ENCODE measurements around the gene FTO. TPM values are rescaled to one million over a fixed set of nuclear protein-coding genes. Genes with fewer than 3 reads are reported as not detected.
A peak's percentile ranks its signal among the peaks of the same experiment; 100 is the strongest.

Gene FTO
- total and polyA plus RNA-seq, 2 of the 13 experiments (the other 11 are each of a cell fraction or from before 2014, with no cell fraction given) = 41.6 to 55.8 TPM

DNA sequence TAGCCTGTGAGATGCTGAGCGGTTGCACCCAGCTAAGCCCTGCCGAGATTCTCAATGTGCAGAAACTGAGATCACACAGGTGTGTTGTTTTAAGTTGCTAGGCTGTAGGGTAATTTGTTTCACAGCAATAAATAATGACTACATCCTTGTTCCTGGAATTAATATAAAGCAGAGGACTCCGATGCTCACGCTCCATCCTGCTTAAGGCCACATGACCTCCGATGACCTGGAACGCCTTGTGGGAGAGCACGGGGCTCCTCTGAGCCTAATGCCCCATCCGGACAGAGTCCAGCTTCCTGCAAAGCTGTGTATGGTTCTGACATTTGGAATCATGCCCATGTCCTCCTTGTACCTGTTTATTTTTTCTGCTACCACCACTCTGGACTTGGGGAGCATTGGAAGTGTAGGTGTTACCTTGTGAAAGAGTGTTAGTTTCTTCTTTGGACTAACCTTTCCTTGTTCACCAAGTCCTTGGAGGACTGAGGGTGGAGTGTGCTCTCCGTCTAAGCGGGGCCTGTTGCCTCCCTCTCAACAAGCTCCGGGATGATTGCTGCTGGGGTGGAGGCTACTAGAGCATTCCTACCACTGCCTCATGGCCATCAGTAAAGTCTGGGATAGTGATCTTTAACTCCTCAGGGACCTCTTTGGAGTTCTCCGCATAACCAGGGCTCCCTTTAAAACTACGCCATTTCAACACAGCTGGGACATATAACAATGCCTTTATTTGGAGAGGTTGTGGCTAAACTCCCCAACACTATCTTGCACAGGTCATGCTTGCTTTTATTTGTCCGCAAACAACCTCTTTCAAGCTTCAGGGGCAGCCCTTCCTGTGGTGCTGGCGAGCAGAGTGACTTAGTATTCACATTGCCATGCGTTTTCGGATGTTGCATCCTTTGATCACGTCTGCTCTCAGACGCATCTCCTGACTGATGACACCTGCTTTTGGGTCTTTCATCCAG is 457.3 kb downstream of the FTO start:
- H3K9ac ChIP-seq (ENCODE audit: insufficient read depth, low read depth, low read length) = peak overlapping the region; percentile 67
- DNase-seq (ENCODE audit: low spot score) (peak; percentile 94), ATAC-seq (peak; percentile 59), FAIRE-seq (peak; percentile 87)
- ChIA-PET CTCF (ENCODE audit: low intra/inter-chr PET ratio, low total read pairs) (no interaction called here), POLR2A (interaction anchor here (0.8 to 2.4 kb wide), 10 partner anchors 10 to 170 kb away, joined by 3 to 38 read pairs (median 4); partner anchors contain the start of gene IRX3)
- WGBS (ENCODE audit: low lambda C conversion rate) = 10% methylated on average over 19 of the region's 19 CpGs
- peak overlapping the region; percentile 3 to 52 (median 17); a peak in 4 of 6 replicates for H3K4me3 ChIP-seq (replicated peaks in 1 of 3; ENCODE audit: insufficient read depth in 1 of 3, low read depth in 2 of 3, low read length in 3 of 3)
- peak overlapping the region; percentile 82 for H2AFZ ChIP-seq (ENCODE audit: low read length)
- H3K27ac ChIP-seq (ENCODE audit: extremely low read length, insufficient read depth, low read length) = peak overlapping the region; percentile 84
- in situ Hi-C loops (cut with HindIII; ENCODE audit: extremely low pct_ligation_motif_present, low pct_unique_long_range_greater_than_20kb) = no loop called here
- H3K79me2 ChIP-seq (ENCODE audit: insufficient read depth, low read length) = no peaks in the 10 kb centered on the region
- no peaks in the 10 kb centered on the region for H3K36me3 ChIP-seq (replicated peaks in 1 of 2; ENCODE audit: control insufficient read depth in 1 of 2, insufficient read depth in 2 of 2, low read length in 2 of 2)
- no peaks in the 10 kb centered on the region for H3K9me3 ChIP-seq (ENCODE audit: low read length)
- H3K4me1 ChIP-seq (ENCODE audit: insufficient read depth, low read length) = peaks cover 84% of the 10 kb centered on the region
- H3K4me2 ChIP-seq (ENCODE audit: low read depth, low read length) = peak overlapping the region; percentile 80
- H3K27me3 ChIP-seq (ENCODE audit: control insufficient read depth in 1 of 2, insufficient read depth in 2 of 2, low read length in 2 of 2) = no peaks in the 10 kb centered on the region
- intact Hi-C loops (cut with micrococcal nuclease; ENCODE audit: unreplicated experiment) = loop anchor here (1.0 kb wide), 1 partner anchor 15 kb away; no protein-coding TSS in a partner anchor
- no TSS peak for BruUV-seq (replicated peaks)
- no peaks in the 10 kb centered on the region for H4K20me1 ChIP-seq (ENCODE audit: insufficient read depth, low read length)
- TF ChIP-seq TCF12 (IDR thresholded peaks at IDR 0.05) (no peak), TCF12 (CRISPR knock-in tag; IDR thresholded peaks at IDR 0.05) (peak; percentile 59; the same call in 1 of the 2 replicates), ZNF766 (CRISPR knock-in tag; IDR thresholded peaks at IDR 0.05; ENCODE audit: borderline replicate concordance) (no peak), PHF20 (CRISPR knock-in tag; IDR thresholded peaks at IDR 0.05) (no peak), SETDB1 (CRISPR knock-in tag; IDR thresholded peaks at IDR 0.05; ENCODE audit: borderline replicate concordance) (no peak), GFI1 (CRISPR knock-in tag; IDR thresholded peaks at IDR 0.05; ENCODE audit: borderline replicate concordance) (peak; percentile 37; the same call in 1 of the 2 replicates), MXI1 (IDR thresholded peaks at IDR 0.05; ENCODE audit: borderline replicate concordance, low read depth, low read length) (no peak; the same call in 2 of the 3 replicates), ATF7-NPFF (CRISPR knock-in tag; IDR thresholded peaks at IDR 0.05; ENCODE audit: low read depth) (no peak), BRCA1 (CRISPR knock-in tag; IDR thresholded peaks at IDR 0.05) (0 out of 2 replicates have a peak, but pooled peaks have one; percentile 10), ZMYM3 (CRISPR knock-in tag; IDR thresholded peaks at IDR 0.05) (peak; percentile 33; the same call in 1 of the 2 replicates), ZFP37 (CRISPR knock-in tag; IDR thresholded peaks at IDR 0.05; ENCODE audit: borderline replicate concordance) (no peak), ZNF713 (CRISPR knock-in tag; IDR thresholded peaks at IDR 0.05) (no peak), ZNF232 (CRISPR knock-in tag; IDR thresholded peaks at IDR 0.05; ENCODE audit: borderline replicate concordance) (peak; percentile 31; the same call in 1 of the 2 replicates), NRL (CRISPR knock-in tag; IDR thresholded peaks at IDR 0.05; ENCODE audit: borderline replicate concordance) (no peak), ZBTB1 (CRISPR knock-in tag; IDR thresholded peaks at IDR 0.05; ENCODE audit: borderline replicate concordance) (no peak), ZNF891 (CRISPR knock-in tag; IDR thresholded peaks at IDR 0.05) (no peak), ZNF263 (CRISPR knock-in tag; IDR thresholded peaks at IDR 0.05) (peak; percentile 61), ZNF652 (CRISPR knock-in tag; IDR thresholded peaks at IDR 0.05; ENCODE audit: borderline replicate concordance, low read depth) (peak; percentile 65), ZNF333 (CRISPR knock-in tag; IDR thresholded peaks at IDR 0.05; ENCODE audit: borderline replicate concordance) (no peak), PHF8 (CRISPR knock-in tag; IDR thresholded peaks at IDR 0.05) (no peak)
- TF ChIP-seq, protein P1, sequence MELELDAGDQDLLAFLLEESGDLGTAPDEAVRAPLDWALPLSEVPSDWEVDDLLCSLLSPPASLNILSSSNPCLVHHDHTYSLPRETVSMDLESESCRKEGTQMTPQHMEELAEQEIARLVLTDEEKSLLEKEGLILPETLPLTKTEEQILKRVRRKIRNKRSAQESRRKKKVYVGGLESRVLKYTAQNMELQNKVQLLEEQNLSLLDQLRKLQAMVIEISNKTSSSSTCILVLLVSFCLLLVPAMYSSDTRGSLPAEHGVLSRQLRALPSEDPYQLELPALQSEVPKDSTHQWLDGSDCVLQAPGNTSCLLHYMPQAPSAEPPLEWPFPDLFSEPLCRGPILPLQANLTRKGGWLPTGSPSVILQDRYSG (CRISPR knock-in tag; IDR thresholded peaks at IDR 0.05) = no peak
